SU-DHL-6 (cell line): ENCODE results near the gene SLC24A3.

Source experiments
- H2AFZ ChIP-seq: fragments of 200-600 bp; sonication (generic); 2 replicates; pipeline ENCODE4 v1.6.1; 2014; ENCODE audit warnings: low read depth, mild to moderate bottlenecking, moderate library complexity, mixed read lengths, antibody characterized with exemption, low read length; ENCODE audit not compliant: severe bottlenecking
- H3F3A ChIP-seq: fragments of 200-600 bp; shearing (Covaris generic); 2 replicates; pipeline ENCODE4 v1.6.0; 2016; ENCODE audit warnings: antibody characterized with exemption, mild to moderate bottlenecking; ENCODE audit not compliant: insufficient read depth
- H3K27ac ChIP-seq: fragments of 200-600 bp; sonication (generic); 2 replicates; pipeline ENCODE4 v1.5.1; 2016; ENCODE audit warnings: low read depth, mild to moderate bottlenecking, low read length, moderate library complexity, mixed read lengths
- H3K27me3 ChIP-seq: fragments of 200-600 bp; sonication (generic), shearing (Covaris generic); 2 replicates; pipeline ENCODE4 v1.6.0; 2014; ENCODE audit warnings: mild to moderate bottlenecking, low read length
- H3K36me3 ChIP-seq: fragments of 200-600 bp; sonication (generic); 2 replicates; pipeline ENCODE4 v1.6.1; 2014; ENCODE audit warnings: mild to moderate bottlenecking, low read length, mixed read lengths
- H3K4me2 ChIP-seq: fragments of 300-600, 200-600 bp; shearing (Covaris generic), sonication (generic); 2 replicates; pipeline ENCODE4 v1.6.0; 2014; ENCODE audit warnings: low read length, low read depth, mild to moderate bottlenecking; ENCODE audit not compliant: poor library complexity, severe bottlenecking
- H3K4me3 ChIP-seq: fragments of 200-600 bp; sonication (generic); 2 replicates; pipeline ENCODE4 v1.5.1; 2014; ENCODE audit warnings: antibody characterized with exemption, low read length, mild to moderate bottlenecking, mixed read lengths; ENCODE audit not compliant: insufficient read depth, poor library complexity, severe bottlenecking
- H3K79me2 ChIP-seq: fragments of 200-600 bp; sonication (generic); 2 replicates; pipeline ENCODE4 v1.6.1; 2014; ENCODE audit warnings: mild to moderate bottlenecking, low read length, moderate library complexity; ENCODE audit not compliant: insufficient read depth
- H3K9ac ChIP-seq: fragments of 200-600 bp; sonication (generic); 2 replicates; pipeline ENCODE4 v1.7.0; 2014; ENCODE audit warnings: mild to moderate bottlenecking, low read length
- H3K9me2 ChIP-seq: fragments of 200-600 bp; sonication (generic); replicated peaks from 2 replicates; pipeline ENCODE4 v1.6.1; 2014; ENCODE audit warnings: low read length; ENCODE audit not compliant: insufficient read depth
- H3K9me3 ChIP-seq: fragments of 200-600 bp; sonication (generic); 2 replicates; pipeline ENCODE4 v1.6.1; 2014; ENCODE audit warnings: low read length, mixed read lengths; ENCODE audit not compliant: insufficient read depth
- H4K20me1 ChIP-seq: fragments of 200-600 bp; sonication (generic); 2 replicates; pipeline ENCODE4 v1.6.1; 2014; ENCODE audit warnings: low read depth, mild to moderate bottlenecking, antibody characterized with exemption, low read length, moderate library complexity, mixed read lengths
- EZH2phosphoT487 ChIP-seq: fragments of 200-600 bp; sonication (generic), shearing (Covaris generic); conservative IDR thresholded peaks from 2 replicates; pipeline ENCODE4 v1.6.1; 2018; ENCODE audit warnings: mild to moderate bottlenecking, antibody characterized with exemption, low read length, moderate library complexity, mixed read lengths
- TF ChIP-seq, protein P1 (sequence below): fragments of 200-600 bp; sonication (generic); IDR thresholded peaks from one replicate; pipeline ENCODE4 v1.5.1; 2017; ENCODE audit warnings: antibody characterized with exemption, mild to moderate bottlenecking, low read length, moderate library complexity; ENCODE audit not compliant: insufficient read depth, poor library complexity, severe bottlenecking

The SLC24A3 gene

DNA sequence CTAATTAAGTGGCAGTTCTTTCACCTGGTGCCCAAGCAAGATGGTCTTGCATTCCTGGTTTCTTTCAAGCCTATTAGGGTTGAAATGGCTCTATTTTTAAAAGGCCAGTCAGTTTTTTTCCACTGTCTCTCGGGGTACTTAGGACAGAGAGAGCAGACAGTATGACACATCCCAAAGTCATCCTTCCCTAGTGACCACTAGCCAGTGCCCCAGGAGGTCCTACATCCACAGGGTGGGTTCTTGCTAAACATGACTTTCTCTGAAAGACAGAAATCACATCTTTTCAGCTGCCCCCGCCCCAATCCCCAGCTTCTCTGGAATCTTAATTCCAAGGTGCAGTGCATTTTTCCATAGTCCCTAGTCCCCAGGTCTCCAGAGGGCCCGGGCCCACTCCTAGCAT lies 192.4 kb downstream of the SLC24A3 start:
- Histone ChIP-seq H3K4me3 (no peak overlapping the region), H3K36me3 (no peaks in the 10 kb centered on the region), H3K27me3 (no peaks in the 10 kb centered on the region), H3K9me2 (no peaks in the 10 kb centered on the region), H3F3A (no peaks in the 10 kb centered on the region), H3K4me2 (no peak overlapping the region), H3K79me2 (no peaks in the 10 kb centered on the region), H3K9ac (no peak overlapping the region), H4K20me1 (no peaks in the 10 kb centered on the region), H3K9me3 (no peaks in the 10 kb centered on the region), H2AFZ (no peak overlapping the region), H3K27ac (no peak overlapping the region)
- TF ChIP-seq, protein P1, sequence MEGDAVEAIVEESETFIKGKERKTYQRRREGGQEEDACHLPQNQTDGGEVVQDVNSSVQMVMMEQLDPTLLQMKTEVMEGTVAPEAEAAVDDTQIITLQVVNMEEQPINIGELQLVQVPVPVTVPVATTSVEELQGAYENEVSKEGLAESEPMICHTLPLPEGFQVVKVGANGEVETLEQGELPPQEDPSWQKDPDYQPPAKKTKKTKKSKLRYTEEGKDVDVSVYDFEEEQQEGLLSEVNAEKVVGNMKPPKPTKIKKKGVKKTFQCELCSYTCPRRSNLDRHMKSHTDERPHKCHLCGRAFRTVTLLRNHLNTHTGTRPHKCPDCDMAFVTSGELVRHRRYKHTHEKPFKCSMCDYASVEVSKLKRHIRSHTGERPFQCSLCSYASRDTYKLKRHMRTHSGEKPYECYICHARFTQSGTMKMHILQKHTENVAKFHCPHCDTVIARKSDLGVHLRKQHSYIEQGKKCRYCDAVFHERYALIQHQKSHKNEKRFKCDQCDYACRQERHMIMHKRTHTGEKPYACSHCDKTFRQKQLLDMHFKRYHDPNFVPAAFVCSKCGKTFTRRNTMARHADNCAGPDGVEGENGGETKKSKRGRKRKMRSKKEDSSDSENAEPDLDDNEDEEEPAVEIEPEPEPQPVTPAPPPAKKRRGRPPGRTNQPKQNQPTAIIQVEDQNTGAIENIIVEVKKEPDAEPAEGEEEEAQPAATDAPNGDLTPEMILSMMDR = no peak
- TF ChIP-seq EZH2phosphoT487 = no peak

DNA sequence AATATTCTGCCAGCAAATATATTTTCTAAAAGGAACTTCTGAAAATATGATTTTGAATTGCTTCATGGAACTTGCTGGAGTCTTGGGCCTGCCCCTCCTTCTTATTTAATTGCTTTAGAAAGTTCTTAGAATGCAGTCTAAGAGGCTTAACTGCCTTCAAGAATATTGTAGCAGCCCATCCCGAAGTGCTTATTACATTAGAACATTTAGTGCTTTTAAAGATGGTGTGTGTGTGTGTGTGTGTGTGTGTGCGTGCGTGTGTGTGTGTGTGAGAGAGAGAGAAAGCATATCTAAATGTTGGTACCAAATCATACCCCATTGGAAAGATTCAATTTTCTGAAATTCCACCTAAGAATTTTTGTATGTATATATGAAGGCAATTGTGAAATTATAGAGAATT lies 193.5 kb downstream of the SLC24A3 start:
- H3K4me2 ChIP-seq = no peak overlapping the region
- no peaks in the 10 kb centered on the region for H3K36me3 ChIP-seq
- H3K9me2 ChIP-seq = no peaks in the 10 kb centered on the region
- H4K20me1 ChIP-seq = no peaks in the 10 kb centered on the region
- H3K27ac ChIP-seq = no peak overlapping the region
- H3K4me3 ChIP-seq = no peak overlapping the region
- no peak overlapping the region for H3K9ac ChIP-seq
- H2AFZ ChIP-seq = no peak overlapping the region
- TF ChIP-seq, protein P1 = no peak
- no peak for TF ChIP-seq EZH2phosphoT487
- no peaks in the 10 kb centered on the region for H3K9me3 ChIP-seq
- no peaks in the 10 kb centered on the region for H3K27me3 ChIP-seq
- H3K79me2 ChIP-seq = no peaks in the 10 kb centered on the region
- H3F3A ChIP-seq = no peaks in the 10 kb centered on the region

DNA sequence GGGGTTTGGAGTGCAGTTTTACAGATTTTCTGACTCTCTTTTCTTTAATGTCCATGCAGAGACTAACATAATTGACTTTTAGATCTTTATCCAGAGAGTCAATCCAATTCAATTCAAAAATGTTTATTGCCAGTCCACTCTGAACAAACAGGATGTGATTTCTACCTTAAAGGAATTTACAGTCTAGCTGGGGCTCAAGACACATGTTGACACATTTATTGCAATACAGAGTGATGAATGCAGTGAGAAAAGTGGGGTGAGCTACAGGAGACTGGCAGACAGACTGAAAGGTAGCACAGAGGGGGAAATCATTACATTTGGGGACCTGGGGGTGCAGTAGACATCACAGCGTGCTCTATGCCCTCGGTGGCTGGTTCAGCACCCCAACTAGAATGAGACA lies 193.9 kb downstream of the SLC24A3 start:
- Histone ChIP-seq H3K4me2 (no peak overlapping the region), H3K27me3 (no peaks in the 10 kb centered on the region), H2AFZ (no peak overlapping the region), H3K27ac (no peak overlapping the region), H3K4me3 (no peak overlapping the region), H3K36me3 (no peaks in the 10 kb centered on the region), H3K9ac (no peak overlapping the region), H3F3A (no peaks in the 10 kb centered on the region), H3K79me2 (no peaks in the 10 kb centered on the region), H4K20me1 (no peaks in the 10 kb centered on the region), H3K9me3 (no peaks in the 10 kb centered on the region), H3K9me2 (no peaks in the 10 kb centered on the region)
- TF ChIP-seq, protein P1 = no peak
- TF ChIP-seq EZH2phosphoT487 = no peak

DNA sequence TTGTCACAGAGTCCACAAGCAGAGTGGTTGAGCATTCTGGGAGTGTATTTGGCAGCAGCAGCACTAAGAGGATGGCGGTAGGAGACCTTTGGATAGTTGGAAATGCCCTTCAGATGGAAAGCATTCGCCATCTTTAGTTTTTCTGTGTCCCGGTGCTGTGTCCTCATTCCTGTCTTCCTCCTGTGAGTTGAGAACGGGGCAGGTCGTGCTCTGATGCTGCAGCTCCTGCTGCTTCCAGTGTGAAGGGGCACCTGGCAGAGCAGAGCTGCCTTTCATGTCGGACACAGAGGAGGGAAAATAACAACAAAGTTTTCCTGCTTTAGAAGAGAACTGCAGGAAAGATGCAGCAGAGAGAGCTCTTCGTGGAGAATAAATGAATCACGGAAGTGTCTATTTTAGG lies 194.8 kb downstream of the SLC24A3 start:
- Histone ChIP-seq H3K9me3 (no peaks in the 10 kb centered on the region), H3K36me3 (no peaks in the 10 kb centered on the region), H3K27ac (no peak overlapping the region), H4K20me1 (no peaks in the 10 kb centered on the region), H3K4me3 (no peak overlapping the region), H3K27me3 (no peaks in the 10 kb centered on the region), H3K4me2 (no peak overlapping the region), H3F3A (no peaks in the 10 kb centered on the region), H2AFZ (no peak overlapping the region), H3K9me2 (no peaks in the 10 kb centered on the region), H3K79me2 (no peaks in the 10 kb centered on the region), H3K9ac (no peak overlapping the region)
- TF ChIP-seq, protein P1 = no peak
- no peak for TF ChIP-seq EZH2phosphoT487
